ENCODE data around the gene FNDC7. TPM values are rescaled to one million over a fixed set of nuclear protein-coding genes. Genes with fewer than 3 reads are reported as not detected.

FNDC7 gene
- total and polyA plus RNA-seq, 10 of the 15 experiments (the other 5 are each of a cell fraction or from before 2014, with no cell fraction given): not detected

DNA sequence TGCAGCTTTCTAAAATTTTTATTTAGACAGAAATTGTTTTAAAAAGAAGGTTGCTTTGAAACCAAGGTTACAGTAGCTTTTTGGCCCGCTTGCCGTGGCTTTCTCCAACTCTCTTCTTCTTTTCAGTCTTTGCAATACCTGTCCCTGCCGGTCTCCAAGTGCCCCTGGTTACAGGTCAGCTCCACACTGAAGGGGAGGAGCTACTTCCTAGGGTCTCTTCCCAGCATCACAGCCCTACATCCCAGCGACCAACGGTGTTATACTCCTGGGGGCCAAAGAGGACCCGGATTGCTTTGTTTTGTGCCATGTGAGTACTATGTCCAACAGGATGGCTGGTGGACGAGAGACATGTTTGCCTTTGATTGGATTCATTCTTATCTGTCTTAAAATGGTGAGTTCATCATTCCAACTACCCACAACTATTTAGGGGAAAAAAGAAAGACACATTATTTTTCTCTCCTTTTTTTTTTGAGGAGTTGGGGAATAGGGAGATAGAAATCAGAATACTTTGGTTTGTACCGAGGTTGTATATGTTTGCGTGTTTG, at the start of gene FNDC7 (continued):
- no peak for TF ChIP-seq NFIC (IDR thresholded peaks at IDR 0.05; ENCODE audit: low read depth, low read length)
- no peak for TF ChIP-seq CBX3 (IDR thresholded peaks at IDR 0.05; ENCODE audit: borderline replicate concordance, low read depth)

DNA sequence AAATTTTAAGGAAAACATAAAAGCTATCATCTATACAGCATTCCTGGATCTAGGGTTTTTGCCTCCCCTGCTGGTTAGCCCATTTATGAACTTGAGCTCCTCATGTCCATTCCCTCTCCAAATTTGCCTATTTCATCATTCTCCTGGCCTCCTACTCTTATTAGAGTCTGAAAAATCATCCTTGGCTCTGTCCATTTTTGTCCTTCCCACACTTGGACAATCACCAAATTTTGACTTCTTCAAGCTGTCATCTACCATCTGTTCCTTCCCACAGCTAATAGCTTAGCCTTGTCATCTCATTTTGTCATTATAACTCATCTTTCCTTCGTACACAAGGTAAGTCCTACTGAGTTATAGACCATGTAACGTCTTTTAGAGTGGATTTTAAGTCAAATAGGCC, 49.6 kb upstream of the FNDC7 start:
- ATAC-seq (no peak), DNase-seq (ENCODE audit: low read depth, low spot score) (no peak), FAIRE-seq (no peak)
- intact Hi-C loops (cut with micrococcal nuclease; ENCODE audit: unreplicated experiment) (loop anchor here (5.0 kb wide), 1 partner anchor 106 kb away; no protein-coding TSS in a partner anchor), in situ Hi-C loops (cut with MboI) (no loop called here)
- Histone ChIP-seq H3K4me3 (no peak overlapping the region), H3K79me2 (ENCODE audit: control insufficient read depth, insufficient read depth, low read length) (no peaks in the 10 kb centered on the region; the same call in 1 of the 2 replicates), H3K9me3 (replicated peaks; ENCODE audit: control insufficient read depth, insufficient read depth, low read length) (no peaks in the 10 kb centered on the region), H3K9ac (ENCODE audit: control insufficient read depth, insufficient read depth, low read length) (no peak overlapping the region), H2AFZ (ENCODE audit: control insufficient read depth, low read depth, low read length) (no peak overlapping the region), H3K36me3 (ENCODE audit: control insufficient read depth in 2 of 2, insufficient read depth in 2 of 2, low read length in 1 of 2) (no peaks in the 10 kb centered on the region), H3K27me3 (replicated peaks in 1 of 2; ENCODE audit: control insufficient read depth in 2 of 2, insufficient read depth in 2 of 2, low read length in 1 of 2) (no peaks in the 10 kb centered on the region), H4K20me1 (ENCODE audit: control insufficient read depth, insufficient read depth) (no peaks in the 10 kb centered on the region), H3K27ac (ENCODE audit: control insufficient read depth, insufficient read depth) (no peak overlapping the region), H3K4me2 (ENCODE audit: control insufficient read depth, insufficient read depth) (no peak overlapping the region), H3K4me1 (ENCODE audit: control insufficient read depth, insufficient read depth, low read length) (peaks cover 10% of the 10 kb centered on the region; the same call in 1 of the 2 replicates)
- TF ChIP-seq NFIC (IDR thresholded peaks at IDR 0.05; ENCODE audit: low read depth, low read length) (no peak), SMAD5 (IDR thresholded peaks at IDR 0.05; ENCODE audit: low read depth) (no peak), NR2C1 (IDR thresholded peaks at IDR 0.05) (no peak), TAF1 (IDR thresholded peaks at IDR 0.05; ENCODE audit: borderline replicate concordance, low read depth, low read length) (no peak), FOS (IDR thresholded peaks at IDR 0.05; ENCODE audit: borderline replicate concordance, extremely low read depth, insufficient read length) (no peak), HSF1 (IDR thresholded peaks at IDR 0.05; ENCODE audit: low read depth, low read length) (no peak), PML (IDR thresholded peaks at IDR 0.05; ENCODE audit: low read length) (no peak), EZH2 (IDR thresholded peaks at IDR 0.05; ENCODE audit: borderline replicate concordance, control insufficient read depth, low read depth, low read length) (no peak), SIN3A (IDR thresholded peaks at IDR 0.05; ENCODE audit: low read depth, low read length) (no peak), CBX3 (IDR thresholded peaks at IDR 0.05; ENCODE audit: borderline replicate concordance, low read depth) (no peak), CBFB (IDR thresholded peaks at IDR 0.05; ENCODE audit: low read depth) (no peak), TARDBP (IDR thresholded peaks at IDR 0.05; ENCODE audit: borderline replicate concordance) (no peak), CEBPB (IDR thresholded peaks at IDR 0.05; ENCODE audit: borderline replicate concordance in 1 of 2, low read depth in 2 of 2, low read length in 2 of 2) (no peak), BMI1 (IDR thresholded peaks at IDR 0.05; ENCODE audit: borderline replicate concordance) (no peak)
- TF ChIP-seq, protein P1, sequence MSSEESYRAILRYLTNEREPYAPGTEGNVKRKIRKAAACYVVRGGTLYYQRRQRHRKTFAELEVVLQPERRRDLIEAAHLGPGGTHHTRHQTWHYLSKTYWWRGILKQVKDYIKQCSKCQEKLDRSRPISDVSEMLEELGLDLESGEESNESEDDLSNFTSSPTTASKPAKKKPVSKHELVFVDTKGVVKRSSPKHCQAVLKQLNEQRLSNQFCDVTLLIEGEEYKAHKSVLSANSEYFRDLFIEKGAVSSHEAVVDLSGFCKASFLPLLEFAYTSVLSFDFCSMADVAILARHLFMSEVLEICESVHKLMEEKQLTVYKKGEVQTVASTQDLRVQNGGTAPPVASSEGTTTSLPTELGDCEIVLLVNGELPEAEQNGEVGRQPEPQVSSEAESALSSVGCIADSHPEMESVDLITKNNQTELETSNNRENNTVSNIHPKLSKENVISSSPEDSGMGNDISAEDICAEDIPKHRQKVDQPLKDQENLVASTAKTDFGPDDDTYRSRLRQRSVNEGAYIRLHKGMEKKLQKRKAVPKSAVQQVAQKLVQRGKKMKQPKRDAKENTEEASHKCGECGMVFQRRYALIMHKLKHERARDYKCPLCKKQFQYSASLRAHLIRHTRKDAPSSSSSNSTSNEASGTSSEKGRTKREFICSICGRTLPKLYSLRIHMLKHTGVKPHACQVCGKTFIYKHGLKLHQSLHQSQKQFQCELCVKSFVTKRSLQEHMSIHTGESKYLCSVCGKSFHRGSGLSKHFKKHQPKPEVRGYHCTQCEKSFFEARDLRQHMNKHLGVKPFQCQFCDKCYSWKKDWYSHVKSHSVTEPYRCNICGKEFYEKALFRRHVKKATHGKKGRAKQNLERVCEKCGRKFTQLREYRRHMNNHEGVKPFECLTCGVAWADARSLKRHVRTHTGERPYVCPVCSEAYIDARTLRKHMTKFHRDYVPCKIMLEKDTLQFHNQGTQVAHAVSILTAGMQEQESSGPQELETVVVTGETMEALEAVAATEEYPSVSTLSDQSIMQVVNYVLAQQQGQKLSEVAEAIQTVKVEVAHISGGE (CRISPR knock-in tag; IDR thresholded peaks at IDR 0.05): no peak
- ChIA-PET SMC1A (ENCODE audit: uncharacterized antibody, unreplicated experiment) (interaction anchor here (0.9 to 2.6 kb wide), 4 partner anchors 18 to 87 kb away, joined by 3 to 10 read pairs (median 4); partner anchors contain the start of gene PRPF38B), RAD21 (ENCODE audit: unreplicated experiment) (interaction anchor here (2.8 kb wide), 1 partner anchor 29 kb away, joined by 12 read pairs; the partner anchor contains the start of gene PRPF38B), CTCF (no interaction called here), POLR2A (interaction anchor here (1.2 kb wide), 1 partner anchor 29 kb away, joined by 3 read pairs; the partner anchor contains the start of gene PRPF38B)
- 57% methylated on average over 2 of the region's 2 CpGs for WGBS (ENCODE audit: insufficient coverage, insufficient replicate concordance, low lambda C conversion rate, missing lambda C conversion rate)
- no TSS peak for BruUV-seq (replicated peaks)
